ENCODE results near the gene TFB2M.
"Not testable (repeated sequence)": the region's sequence is repeated elsewhere in the genome, so short reads cannot be mapped to it uniquely, and the experiment has no call there.

TFB2M gene

GRCh38 chr1:246582301-246583055, 16.4 kb upstream of the TFB2M start:
- DNase-seq: no peak

- peak; percentile 64 for DNase-seq
These were observed 14.7 kb upstream of the TFB2M start for GRCh38 chr1:246580497-246581370.

GRCh38 chr1:246579818-246580217, 13.8 kb upstream of the TFB2M start:
- no peak for DNase-seq

DNA sequence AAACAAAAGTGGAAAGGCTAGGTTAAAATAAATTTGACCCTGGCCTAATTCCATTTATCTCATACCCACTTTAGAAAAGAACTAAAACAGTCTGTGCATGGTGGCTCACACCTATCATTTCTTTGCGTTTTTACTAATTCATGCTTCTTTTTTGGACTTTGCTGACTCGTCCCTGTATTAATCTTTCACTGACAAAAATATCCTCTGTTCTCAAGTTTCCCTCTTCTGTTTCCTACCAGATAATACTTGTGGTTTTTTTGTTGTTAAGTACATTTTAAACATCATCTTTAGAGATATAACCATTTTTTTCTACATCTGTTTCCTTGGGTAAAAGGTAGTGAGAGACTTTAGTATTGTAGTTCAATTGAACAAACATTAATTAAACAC, 11.7 kb upstream of the TFB2M start:
- DNase-seq: no peak

DNA sequence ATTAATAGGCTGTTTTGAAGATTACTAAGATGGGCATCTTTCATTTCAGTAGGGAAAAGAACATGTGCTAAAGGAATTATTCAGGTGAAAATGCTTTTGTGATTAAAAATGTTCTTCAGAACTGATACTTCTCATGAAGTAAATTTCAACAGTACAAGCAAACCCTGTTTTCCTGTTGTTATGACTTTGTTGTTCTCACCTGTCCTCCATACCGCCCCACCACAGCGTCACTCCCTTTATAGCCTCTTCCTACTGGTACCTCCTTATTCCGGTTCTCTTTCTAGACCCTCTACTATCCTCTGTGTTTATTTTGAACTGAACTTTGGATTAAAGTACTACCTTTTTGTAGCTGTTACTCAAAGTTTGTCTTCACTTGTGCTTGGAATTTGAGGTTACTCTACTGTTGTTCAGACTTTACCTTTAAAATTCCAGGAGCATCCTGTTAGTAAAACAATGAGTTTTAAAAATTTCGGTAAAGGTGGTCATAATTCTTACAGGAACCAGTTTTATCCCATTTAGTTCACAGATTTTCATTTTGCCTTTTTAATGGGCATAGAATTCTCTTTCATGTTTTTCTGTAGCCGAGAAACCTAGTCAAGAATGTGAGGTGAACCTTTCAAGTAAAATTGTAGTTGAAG, 11.1 kb upstream of the TFB2M start:
- no peak for DNase-seq

DNA sequence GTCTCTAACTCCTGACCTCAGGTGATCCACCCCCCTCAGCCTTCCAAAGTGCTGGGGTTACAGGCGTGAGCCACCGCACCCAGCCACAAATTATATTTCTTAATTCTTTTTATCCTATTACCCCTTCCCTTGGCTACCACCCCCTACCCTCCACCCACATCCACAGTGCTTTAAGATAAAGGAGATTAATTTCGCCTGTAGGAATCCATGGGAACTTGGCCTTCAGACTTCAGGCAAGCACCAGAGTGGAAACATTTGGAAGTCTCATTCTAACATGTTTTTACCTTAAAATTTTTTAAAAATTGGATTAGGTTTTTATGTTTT, 10.6 kb upstream of the TFB2M start:
- no peak for DNase-seq

DNA sequence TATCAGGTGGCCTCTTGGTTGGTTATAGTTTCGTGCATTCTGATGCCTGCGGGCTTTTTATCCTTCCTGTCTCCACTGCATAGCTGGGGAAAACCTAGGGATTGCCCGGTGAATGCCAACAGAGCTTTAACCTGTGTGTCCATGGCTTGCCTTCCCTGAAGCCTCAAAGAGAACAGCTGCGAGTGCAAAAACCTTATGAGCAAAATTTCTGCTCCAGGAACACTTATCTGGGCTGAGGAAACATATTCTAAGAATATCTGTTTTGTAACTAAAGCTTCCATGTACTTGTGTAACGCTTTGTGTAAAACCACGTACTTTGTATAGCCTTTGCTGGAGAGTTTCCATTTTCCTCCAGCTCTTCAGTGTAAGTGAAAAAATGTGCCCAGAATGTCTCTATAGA, 7.4 kb upstream of the TFB2M start:
- no peak for DNase-seq

DNA sequence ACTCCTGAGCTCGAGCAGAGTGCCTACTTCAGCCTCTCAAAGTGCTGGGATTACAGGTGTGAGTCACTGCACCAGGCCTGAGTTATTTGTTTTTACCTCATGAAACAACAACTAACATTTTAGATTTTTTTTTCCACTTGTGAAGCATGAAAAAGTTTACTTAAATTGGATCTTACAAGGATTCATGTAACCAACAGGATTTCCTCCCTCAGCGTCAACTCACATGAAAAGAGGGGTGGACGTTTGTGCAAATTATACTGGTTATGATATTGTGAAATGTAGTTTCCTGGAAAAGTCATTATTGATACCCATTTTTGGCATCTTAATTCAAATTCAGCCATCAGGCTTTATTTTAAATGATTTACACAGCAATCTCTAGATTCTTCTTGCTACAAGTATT, 6.7 kb upstream of the TFB2M start:
- no peak for DNase-seq

DNA sequence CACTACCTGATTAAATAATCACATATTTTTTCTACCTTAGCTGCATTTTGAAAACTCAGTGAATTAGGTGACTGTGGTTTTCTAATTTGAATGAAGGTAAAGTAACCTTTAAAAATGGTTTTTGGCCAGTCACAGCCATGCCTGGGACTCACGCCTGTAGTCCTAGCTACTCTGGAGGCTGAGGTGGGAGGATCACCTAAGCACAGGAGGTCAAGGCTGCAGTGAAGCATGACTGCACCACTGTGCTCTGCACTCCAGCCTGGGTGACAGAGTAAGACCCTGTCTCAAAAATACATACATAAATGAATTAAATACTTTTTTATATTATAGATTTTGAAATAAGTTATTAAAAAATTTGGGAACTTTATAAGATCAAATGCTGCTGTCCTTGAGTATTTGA, 5.9 kb upstream of the TFB2M start:
- no peak for DNase-seq

DNA sequence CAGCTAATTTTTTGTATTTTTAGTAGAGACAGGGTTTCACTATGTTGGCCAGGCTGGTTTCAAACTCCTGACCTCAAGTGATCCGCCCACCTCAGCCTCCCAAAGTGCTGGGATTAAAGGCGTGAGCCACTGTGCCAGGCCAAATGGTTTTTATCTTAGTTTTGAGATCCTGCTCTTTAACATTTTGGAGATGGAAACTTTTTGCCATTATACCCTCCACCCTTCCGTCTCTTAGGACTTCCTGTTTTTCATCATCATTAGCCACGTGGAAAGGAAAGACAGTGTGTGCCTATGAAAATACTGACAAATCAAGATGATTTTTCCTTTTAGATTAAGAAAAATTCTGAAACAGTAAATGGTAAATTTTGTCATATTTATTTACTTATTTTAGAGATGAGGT, 5.2 kb upstream of the TFB2M start:
- DNase-seq: not testable (repeated sequence)

- no peak for DNase-seq
These were observed 3.5 kb upstream of the TFB2M start for GRCh38 chr1:246569248-246570238.

DNA sequence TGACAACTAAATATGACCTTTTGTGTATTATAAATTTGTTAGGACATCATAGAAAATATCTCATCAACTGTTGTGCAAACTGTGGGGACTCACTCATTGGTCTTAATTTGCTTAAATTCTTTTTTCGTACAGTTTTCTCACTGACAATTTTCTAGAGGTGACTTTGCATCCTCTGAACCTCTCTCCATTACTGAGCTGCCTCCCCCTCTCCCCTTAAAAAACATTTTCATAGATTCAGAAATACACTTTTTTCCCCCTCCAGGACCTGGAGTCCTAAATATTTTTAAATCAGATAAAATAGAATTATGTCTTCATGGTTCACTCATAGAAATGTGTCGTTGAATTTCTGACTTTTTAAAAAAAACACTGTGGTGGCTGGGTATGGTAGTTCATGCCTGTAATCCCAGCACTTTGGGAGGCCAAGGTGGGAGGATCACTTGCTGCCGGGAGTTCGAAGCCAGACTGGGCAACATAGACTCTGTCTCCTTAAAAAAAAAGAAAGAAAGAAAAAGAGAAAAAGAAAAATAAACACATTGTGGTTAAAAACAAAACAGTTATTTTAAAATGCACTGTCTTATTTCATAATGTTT, 1.7 kb upstream of the TFB2M start:
- no peak for DNase-seq

- peak; percentile 87 for DNase-seq
These were observed 968 bp upstream of the TFB2M start for GRCh38 chr1:246566813-246567645.

DNA sequence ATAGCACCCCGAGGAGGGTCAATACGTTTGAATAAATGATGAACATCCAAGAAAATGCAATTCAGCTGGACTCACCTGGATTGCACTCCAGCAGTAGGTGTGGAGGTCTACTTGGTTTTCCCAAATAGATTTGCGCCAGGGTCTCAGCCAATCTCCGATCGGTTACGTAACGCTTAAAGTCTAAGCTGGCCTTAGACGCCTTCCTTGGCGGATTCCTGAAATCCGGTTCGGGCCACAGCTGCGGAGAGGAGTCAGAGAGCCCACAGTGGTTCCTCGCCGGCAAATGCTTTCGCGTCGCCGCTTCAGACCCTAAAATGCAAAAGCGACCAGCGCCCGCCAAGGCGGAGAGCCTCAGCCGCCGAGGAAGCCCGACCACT, 322 bp downstream of the TFB2M start:
- no peak for DNase-seq

- DNase-seq: no peak
These were observed 966 bp downstream of the TFB2M start for GRCh38 chr1:246564839-246565750.

- not testable (repeated sequence) for DNase-seq
These were observed 5.2 kb downstream of the TFB2M start for GRCh38 chr1:246560833-246561232.

DNA sequence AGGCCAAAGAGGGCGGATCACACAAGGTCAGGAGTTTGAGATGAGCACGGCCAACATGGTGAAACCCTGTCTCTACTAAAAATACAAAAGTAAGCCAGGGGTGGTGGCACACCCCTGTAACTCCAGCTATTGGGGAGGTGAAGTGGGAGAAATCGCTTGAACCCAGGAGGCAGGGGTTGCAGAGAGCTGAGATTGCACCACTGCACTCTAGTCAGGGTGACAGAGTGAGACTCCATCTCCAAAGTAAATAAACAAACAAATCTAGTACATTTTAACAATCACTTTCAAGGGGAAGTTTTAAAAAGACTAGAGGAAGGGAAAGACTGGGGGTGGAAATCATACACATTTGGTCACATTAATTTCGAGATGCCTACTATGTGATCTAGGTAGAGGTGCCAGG, 6.8 kb downstream of the TFB2M start:
- no peak for DNase-seq

- no peak for DNase-seq
These were observed 8.0 kb downstream of the TFB2M start for GRCh38 chr1:246558041-246558440.

- no peak for DNase-seq
These were observed 11.9 kb downstream of the TFB2M start for GRCh38 chr1:246554201-246554600.

DNA sequence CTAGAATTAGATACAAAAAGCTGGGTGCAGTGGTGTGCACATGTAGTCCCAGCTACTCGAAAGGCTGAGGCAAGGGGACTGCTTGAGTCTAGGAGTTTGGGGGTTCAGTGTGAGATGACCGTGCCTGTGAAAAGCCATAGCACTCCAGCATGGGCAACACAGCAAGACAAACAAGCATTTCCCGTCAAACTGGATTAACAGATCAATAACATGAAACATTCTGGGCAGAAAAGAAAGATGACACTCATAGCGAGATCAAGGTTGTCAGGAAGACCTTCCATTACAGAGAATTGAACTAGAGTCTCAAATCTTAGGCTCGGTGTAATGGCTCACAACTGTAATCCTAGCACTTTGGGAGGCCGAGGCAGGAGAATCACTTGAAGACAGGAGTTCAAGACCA, 14.0 kb downstream of the TFB2M start:
- DNase-seq: no peak
